GM21737 (cell line): ENCODE data around the gene FGF14.

Source experiments
- ATAC-seq: cut with Tn5 transposase; IDR thresholded peaks from one replicate; pipeline ENCODE4 v1.9.1; 2021; ENCODE audit warnings: mild to moderate bottlenecking, moderate library complexity; ENCODE audit not compliant: unreplicated experiment

FGF14 gene

DNA sequence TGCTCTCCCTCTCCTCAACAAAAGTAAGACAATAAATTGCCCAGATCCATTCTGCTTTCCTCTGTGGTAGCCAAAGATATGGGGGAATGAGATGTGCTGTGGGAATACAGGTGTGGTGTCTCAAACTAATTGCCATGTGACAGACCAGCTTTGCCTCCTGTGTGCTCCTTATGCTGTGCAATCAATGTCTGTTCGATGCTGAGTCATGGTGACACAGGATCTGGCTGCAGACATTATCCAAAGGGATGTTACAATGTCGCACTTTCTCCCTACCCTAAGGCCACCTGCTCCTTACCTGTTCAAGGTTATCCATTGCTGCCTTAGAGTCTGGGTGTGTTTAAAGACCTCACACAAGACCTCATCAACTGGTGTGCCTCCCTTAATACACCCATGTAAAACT is 32.5 kb downstream of the FGF14 start:
- ATAC-seq: no peak

DNA sequence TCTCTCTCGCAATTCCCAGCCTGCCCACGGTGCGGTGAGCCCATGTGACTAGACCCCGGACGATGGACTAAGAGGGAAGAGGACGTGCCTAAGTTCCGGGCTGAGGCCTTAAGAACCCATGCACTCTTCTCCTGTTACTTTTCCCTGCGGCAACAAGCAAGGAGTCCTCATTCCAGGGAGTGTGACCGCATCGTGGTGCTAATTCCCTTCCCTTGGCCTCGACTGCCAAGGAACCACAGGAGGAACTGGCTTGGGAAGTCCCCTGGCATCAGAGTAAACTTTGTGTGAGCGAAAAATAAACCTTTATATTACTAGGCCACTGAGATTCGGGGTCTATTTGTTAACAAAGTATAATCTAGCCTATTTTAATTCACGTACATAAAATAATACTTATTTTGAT is 34.0 kb downstream of the FGF14 start:
- ATAC-seq: no peak

DNA sequence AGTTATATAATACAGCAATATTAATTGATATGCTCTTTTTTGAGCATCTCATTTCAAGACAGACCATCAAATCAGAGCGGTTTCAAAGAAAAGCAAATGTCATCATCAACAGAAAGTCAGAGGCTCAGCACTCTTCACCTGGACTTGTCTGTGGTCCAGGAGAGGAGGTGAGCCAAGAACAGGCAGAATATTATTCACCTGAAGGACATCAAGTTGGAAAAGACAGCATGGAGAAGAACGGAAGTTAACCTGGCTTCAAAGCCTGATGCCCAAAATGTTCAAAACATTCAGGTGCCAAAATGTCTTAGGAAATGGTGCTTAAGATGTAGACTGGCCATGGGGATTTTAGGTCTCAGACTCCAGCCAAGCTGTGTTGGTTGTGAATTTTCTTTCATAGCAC is 40.7 kb downstream of the FGF14 start:
- no peak for ATAC-seq

DNA sequence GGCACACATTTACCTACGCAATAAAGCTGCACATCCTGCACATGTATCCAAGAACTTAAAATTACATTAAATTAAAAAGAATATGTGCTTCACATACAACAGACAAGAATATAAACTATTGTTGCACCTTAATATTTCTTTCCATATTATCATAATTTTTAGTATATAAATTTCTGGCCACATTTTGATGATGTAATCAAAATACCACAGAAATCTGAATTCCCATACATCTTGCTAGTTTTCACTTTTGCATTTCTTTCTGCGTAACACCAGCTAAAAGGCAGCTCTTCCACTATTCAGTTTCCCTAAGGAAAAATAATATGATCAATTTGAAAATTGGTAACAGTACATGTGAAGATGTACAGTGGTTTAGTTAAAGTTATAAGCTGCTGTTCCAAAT is 42.6 kb downstream of the FGF14 start:
- ATAC-seq: no peak

DNA sequence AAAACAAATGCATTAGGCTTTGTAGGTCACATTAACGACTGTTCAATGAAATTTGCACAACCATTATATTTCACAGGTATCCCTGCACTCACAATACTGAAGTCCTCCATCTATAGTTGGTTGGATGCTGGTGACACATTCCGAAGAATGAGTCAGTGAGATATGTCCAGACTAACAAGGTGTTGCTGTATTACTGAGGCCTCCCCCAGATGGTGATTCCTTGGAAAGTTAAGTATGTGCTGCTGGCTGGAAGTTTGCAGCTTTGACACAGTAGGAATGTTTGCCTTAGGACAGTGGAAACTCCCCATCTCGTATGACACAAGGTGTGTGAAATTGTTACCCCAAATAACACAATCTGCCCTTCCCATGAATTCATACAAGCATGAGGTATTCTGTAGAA is 46.6 kb downstream of the FGF14 start:
- no peak for ATAC-seq

DNA sequence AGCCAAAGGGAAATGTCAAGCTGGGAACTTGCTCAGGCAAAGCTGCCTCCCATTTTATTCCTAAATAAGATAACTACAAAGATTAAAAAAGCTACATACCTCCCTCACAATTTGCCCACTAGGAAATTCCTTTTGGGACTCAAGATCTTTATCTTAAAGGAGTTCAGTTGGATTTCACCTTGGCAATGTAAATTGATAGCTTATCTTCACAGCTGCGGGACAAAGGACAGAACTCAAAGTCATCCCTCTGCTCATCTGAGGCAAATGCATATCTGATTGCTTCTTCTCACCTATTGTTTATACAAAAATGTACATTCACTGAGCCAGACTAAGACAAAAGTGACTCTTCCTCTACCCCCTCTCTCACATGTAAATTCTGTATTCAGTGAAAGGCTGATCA is 47.8 kb downstream of the FGF14 start:
- ATAC-seq: no peak

DNA sequence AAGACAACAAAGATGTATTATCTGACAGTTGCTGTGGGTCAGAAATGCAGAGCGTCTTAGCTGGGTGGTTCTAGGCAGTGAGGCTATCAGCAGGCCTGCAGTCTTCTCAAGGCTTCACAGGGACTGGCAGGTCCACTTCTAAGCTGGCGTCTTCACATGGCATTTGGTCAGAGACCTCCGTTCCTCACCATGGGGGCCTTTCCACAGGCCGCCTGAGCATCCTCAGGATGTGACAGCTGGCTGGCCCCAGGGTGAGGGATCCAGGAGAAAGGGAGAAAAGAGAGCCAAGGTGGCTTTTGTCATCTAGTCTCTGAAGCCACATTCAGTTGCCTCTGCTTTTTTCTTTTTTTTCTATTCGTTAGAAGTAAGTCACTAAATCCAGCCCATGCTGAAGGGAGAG is 50.3 kb downstream of the FGF14 start:
- ATAC-seq: no peak

DNA sequence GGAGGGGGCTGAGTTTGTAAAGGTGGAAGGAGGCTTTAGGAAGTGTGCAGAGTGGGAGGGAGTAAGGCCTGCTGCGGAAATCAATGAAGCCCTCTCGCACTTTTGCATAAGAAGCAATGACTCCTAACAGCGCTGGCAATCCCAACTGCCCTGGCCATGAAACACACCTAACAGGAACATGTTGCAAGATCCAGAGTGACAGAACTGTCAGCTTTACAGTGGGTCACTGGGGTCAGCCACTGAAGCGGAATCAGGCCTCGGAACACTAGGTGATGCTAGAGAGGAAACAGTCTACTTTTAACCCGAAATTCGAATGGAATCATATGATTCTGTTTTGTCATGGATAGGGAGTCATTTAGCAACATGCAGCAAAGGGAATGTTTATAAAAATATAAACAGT is 54.4 kb downstream of the FGF14 start:
- no peak for ATAC-seq

DNA sequence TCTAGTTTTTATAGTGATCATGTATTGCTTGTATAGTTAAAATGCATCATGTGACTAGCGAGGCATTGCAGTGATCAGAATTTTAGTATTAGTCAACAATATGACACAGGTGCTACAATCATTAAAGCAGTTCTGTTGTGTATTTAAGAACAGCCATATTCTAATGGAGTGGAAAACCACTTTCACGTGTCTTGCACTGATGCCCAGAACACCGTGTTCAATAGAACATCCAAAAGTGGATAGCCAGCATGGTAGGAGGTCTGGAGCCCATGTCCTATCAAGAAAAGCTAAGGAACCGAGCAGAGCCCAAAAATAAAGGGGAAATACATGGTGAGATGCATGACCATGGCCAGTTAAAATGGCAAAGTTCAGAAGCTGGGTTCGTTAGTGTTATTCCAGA is 55.1 kb downstream of the FGF14 start:
- ATAC-seq: no peak

DNA sequence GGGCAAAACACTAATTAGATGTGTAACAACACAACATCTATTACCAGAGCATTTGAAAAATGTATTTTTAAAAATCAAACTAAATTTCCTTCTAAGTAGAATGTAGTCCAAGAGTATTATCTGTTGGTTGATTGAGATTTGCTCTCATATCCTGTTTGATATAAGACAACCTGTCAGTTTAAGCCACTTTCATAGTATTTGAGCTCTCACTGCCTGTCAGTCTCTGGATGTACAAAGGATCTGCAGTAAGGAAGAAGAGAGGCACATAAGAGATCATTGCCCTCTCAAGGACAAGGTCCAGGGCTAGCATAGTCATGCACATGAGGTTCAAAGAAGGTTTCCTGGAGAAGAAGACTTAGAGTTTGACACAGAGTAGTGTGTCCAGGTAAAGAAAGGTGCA is 57.4 kb downstream of the FGF14 start:
- ATAC-seq: no peak

DNA sequence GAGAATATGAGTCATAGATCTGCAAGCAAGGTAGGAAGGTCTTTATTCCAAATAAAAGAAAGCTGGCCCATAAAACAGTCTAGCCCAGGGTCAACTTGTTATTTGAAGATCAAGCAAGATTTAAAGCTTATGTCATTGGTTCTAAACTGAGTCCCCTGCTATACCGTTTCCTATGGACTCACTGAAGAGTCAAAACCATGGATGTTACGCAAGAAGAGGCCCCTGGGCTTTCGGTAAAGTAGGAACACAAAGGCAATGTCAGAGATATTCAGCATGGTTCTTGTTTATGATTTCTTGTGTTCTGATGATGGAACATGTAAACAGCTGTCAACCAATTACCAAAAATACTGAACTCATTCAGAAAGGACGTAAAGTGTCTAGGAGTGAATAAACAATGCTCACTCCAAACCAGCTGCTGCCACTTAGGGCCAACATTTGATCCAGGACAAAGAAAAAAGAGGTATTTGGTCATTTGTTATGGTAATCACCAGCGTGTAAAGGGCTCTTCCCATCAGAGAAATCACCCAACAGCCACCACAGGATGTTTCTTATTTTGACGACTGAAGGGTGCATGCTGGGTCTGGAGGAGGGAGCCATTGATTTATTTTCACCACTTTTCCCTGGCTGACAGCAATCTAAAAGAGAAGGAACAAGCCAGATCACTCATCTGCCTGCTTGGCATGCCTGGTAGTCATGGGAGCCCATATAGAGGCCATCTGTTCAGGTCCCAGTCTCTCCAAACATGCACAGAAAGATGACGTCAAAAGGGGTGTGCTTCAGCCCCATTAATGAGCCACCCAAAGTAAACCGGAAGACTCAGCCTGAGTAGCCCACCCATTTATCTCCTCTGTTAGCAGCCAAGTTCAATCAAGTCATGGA is 68.3 kb downstream of the FGF14 start:
- ATAC-seq: no peak

DNA sequence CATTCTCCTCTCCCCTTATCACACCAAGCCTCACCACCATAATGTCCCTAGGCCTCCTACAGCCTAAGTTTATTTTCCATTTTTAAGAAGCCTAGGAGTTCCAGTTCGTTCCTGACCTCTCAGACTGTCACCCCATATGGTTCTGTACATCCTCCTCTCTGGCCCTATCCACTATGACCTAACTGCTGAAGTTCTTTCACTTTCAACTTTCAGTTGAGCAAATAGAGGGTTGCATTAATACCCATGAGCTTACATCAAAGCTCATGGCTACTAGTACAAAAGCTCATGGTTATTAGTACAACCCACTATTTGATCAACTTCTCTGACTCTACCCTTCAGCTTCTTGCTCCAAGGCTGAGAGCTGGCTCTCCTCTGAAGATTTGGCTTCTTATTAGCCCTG is 72.9 kb downstream of the FGF14 start:
- ATAC-seq: no peak

DNA sequence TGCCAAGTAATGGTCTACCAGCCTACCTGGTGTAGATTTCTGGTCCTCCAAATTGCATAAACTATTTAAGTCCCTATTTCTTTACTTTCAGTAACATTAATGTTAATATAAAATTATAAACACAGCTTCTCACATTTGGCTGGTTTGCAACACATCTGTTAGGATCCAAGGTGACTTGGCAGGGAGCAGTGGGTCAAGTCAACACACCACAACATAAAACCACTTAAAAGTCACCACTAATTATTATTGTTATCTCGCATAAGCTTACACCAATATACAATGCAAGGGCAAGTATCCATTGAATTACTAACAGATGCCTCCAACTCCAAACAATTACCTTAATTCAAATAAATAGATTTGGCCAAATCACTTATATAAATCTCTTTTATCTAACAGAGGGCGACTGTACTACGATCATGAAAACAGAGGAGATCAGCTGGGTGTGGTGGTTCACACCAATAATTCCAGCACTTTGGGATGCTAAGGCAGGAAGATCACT is 74.7 kb downstream of the FGF14 start:
- ATAC-seq: no peak

DNA sequence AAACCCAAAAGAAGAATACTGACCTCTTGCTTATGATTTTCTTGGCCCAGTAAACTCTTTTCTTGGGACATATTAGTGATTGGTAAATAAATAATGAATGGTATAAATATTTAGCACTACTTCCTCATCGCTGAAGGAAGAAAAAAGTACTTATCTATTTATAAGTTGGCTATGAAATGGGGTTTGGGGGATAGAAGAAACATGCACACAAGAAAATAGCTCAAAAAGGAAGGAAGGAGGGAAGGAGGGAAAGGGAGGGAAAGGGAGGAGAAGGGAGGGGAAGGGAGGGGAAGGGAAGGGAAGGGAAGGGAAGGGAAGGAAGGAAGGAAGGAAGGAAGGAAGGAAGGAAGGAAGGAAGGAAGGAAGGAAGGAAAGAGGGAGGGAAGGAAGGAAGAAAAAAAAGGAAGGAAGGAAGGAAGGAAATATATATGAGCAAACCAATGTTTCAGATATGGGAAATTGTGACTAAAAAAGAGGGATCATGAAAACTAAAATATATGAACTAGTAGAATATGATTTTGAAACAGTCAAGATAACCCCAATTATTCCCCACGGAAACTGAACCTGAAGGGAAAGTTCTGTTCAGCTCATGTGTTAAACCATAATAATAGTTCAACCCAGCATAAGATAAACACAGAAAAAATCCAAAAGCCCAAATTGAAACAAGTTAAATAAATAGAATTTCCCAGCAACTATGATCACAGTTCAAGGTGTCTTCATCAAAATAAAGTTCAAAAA is 75.3 kb downstream of the FGF14 start:
- no peak for ATAC-seq

DNA sequence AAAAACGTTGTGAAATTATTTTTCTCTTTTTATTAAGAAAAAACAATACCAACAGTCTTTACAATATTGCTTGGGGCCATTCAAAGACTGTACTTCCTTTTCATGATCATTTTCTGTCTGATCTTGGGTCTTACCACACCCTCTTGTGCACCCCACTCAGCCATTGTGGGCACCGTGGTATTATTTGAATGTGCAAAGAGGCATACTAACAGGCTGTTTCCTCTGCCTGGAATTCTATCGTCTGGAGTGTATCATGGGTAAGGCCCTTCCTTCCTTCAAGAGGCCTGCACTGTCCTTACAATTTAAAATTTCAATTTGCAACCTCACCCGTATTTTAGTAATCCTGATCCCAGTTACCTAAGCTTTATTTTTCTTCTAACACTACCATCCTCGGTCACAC is 76.5 kb downstream of the FGF14 start:
- no peak for ATAC-seq

DNA sequence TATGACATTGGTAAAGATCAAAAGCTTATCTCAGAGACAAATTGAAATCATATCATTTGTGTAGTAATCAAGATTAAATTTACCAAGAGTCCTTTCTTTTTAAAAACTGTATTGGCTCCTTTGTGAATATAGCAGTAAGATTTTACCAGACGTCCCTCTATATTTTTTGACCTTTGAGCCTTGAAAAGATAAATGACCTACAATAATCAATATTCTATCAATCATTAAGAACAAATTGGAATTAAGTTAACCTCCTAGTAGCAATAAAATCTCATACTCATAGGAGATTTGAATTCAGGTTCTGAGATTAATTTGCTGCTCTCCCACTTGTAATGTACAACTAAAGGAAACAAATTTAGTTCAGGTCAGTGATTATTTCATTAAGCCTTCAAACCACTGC is 78.3 kb downstream of the FGF14 start:
- no peak for ATAC-seq

DNA sequence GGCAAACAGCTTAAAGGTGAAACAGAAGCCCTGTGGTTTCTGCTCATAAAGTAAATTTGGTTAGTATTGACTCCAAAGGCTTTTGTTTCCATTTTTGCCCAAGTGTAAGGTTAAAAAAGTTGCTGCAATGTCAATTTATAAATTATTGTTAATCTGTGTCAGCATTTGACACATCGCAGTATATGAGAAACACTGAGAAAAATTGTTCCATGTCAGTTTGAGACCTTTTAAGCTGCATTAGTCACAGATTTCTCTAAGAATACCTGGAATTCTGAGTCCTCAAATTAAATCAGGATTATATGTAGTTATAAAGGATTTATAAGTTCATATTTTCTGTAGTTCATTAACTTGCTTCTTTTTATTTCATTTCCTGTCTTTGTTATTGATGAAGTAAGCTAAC is 78.8 kb downstream of the FGF14 start:
- ATAC-seq: no peak

DNA sequence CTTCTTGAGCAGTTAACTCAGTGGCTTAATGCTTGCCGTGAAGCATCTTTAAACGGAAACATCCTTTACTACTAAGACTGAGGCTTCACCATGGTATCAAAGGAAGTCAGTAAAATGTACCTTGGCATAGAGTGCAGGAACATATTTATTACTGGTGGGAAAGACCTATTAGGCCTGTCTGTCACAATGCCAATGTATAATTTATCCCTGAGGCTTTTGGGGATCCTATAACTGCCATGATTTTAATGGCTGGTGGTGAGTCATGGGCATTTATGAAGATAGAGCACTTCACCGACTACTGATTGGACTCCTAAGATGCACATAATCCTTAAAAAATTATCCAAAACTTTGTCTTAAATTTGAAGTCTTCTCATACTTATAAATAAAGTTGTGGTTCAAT is 79.6 kb downstream of the FGF14 start:
- no peak for ATAC-seq

DNA sequence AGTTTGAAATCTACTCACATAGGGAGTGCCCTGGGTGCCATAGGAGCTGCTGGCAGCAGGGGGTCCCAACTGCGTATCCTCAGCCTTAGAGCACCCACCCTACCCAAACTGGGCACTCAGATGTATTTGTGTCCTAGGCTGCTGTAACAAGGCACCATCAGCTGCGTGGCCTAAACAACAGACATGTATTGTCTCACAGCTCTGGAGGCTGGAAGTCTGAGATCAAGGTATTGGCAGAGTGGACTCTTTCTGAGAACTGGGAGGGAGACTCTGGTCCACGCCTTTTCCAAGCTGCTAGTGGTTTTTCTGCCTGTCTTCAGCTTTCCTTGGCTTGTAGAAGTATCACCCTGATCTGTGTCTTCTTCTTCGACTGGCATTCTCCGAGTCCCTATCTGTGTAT is 83.6 kb downstream of the FGF14 start:
- no peak for ATAC-seq

DNA sequence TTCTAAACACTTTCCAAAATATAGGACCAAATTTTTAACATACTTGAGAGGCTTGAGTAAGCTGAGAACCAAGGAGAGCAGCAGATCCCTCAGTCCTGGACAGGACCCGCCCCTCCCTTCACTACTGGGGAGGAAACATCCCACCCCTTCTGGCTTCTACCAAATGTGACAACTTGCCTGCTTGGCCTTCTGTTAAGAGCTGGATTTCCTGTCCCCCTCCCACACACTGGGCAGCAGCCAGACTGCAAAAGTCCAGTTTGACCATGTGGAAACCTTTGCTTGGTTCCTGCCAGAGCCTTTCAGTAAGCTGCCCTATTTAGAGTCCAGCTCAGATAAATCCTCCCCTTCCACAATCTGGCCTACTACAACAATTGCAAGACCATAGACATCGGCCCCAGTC is 84.3 kb downstream of the FGF14 start:
- no peak for ATAC-seq

DNA sequence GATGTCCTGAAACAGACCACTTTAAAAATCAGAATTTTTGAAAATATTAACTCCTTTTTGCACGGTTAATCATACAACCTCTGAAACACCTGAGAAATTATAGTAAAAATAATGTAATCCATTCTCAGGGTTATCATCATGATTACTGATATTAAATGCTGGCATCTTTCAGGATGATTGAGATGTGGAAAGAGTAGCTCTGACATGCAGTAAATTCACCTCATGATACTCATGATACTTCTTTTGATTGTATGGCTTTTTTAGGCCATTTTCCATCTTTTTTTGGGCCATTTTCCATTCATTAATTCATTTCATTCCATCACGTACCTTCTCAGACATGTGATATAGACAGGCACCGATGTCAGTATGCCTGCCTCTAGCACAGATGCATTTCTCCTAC is 85.1 kb downstream of the FGF14 start:
- ATAC-seq: no peak

DNA sequence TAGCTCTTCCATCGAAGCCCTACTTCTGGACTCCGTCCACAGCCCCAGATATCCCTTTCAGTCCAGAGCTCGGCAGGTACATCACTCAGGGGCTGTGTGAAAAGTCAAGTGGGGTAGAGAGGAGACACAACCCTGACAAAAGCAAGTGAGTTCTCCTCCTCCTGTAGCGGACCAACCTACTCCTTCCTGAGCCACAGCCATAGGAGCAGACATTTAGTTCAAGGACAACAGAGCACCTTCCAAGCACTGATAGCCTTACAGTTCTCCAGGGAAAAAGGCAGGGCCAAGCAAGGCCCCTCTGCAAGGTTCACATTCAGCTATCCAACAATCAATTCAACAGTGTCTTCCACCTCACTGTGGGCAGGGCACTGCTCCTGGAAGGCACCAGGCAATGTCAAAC is 89.0 kb downstream of the FGF14 start:
- ATAC-seq: no peak
